PC-9 (cell line): Measurements from ENCODE around the gene CEP85L.

Source experiments
- CTCF ChIP-seq: fragments of 200-600 bp; sonication (generic); conservative IDR thresholded peaks from 2 replicates; pipeline ENCODE4 v1.6.1; 2017; ENCODE audit warnings: mixed run types, antibody characterized with exemption, mild to moderate bottlenecking, moderate library complexity
- EZH2 ChIP-seq: fragments of 200-600 bp; sonication (generic); IDR thresholded peaks from 2 replicates; pipeline ENCODE4 v1.8.0; 2017; ENCODE audit warnings: antibody characterized with exemption, low read depth

- TF ChIP-seq CTCF = no peak
- no peak for TF ChIP-seq EZH2
These were observed 5.6 kb upstream of the CEP85L start for GRCh38 chr6:118656847-118657451.
